ENCODE measurements around the gene MCF2L2.

DNA sequence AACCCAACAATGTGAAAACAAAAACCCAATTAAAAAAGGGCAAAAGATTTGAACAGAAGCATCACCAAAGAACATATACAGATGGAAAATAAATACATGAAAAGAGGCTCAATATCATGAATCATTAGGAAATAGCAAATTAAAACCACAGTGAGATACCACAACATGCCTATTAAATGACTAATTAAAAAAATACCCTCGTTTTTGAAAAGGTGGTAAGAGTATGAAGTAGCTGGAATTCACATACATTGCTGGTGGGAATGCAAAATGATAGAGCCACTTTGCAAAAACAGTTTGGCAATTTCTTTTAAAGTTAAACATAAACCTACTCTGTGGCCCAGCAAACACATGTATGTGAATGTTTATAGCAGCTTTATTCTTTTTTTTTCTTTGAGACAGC lies 99.6 kb downstream of the MCF2L2 start:
- TF ChIP-seq POLR2AphosphoS5 (IDR thresholded peaks at IDR 0.05; ENCODE audit: low read depth, low read length) (no peak), POLR2A (IDR thresholded peaks at IDR 0.05; ENCODE audit: low read depth, low read length) (no peak)

All from GM12891 (cell line).